Stimulated activated naive B cell treated with anti-CD40 and anti-IgM and Interleukin-4, amounts not matched to agents 10 μg/mL and 1 μg/mL and 100 μg/mL, for 72 hours (primary cell): ENCODE results near the gene CD82.

ENCODE experiments used
- ATAC-seq, 2 donors: fragments of 150-1000 bp; cut with Tn5 transposase; replicated peaks; 2 replicates each; pipeline ENCODE4 v1.10.0; 2021; ENCODE audit warnings: moderate library complexity in 1 of 2
- DNase-seq: peaks from one replicate; pipeline ENCODE4 v3.0.0; 2021
- H3K27ac Mint-ChIP-seq: one replicate; pipeline ENCODE4 v1.8.0; 2022; ENCODE audit warnings: mild to moderate bottlenecking, mixed read lengths
- H3K27me3 Mint-ChIP-seq, 2 donors: one replicate each; pipeline ENCODE4 v1.8.0; 2022; ENCODE audit warnings: mixed read lengths in 2 of 2
- H3K36me3 Mint-ChIP-seq, 2 donors: one replicate each; pipeline ENCODE4 v1.8.0; 2022; ENCODE audit warnings: mixed read lengths in 2 of 2, mild to moderate bottlenecking in 1 of 2
- H3K4me1 Mint-ChIP-seq, 2 donors: one replicate each; pipeline ENCODE4 v1.8.0; 2022; ENCODE audit warnings: mixed read lengths in 2 of 2, mild to moderate bottlenecking in 1 of 2
- H3K4me3 Mint-ChIP-seq, 2 donors: one replicate each; pipeline ENCODE4 v1.8.0; 2022; ENCODE audit warnings: mild to moderate bottlenecking in 2 of 2, mixed read lengths in 2 of 2, moderate library complexity in 1 of 2
- H3K9me3 Mint-ChIP-seq, 2 donors: one replicate each; pipeline ENCODE4 v1.8.0; 2022; ENCODE audit warnings: mixed read lengths in 2 of 2, mild to moderate bottlenecking in 1 of 2

CD82 gene

DNA sequence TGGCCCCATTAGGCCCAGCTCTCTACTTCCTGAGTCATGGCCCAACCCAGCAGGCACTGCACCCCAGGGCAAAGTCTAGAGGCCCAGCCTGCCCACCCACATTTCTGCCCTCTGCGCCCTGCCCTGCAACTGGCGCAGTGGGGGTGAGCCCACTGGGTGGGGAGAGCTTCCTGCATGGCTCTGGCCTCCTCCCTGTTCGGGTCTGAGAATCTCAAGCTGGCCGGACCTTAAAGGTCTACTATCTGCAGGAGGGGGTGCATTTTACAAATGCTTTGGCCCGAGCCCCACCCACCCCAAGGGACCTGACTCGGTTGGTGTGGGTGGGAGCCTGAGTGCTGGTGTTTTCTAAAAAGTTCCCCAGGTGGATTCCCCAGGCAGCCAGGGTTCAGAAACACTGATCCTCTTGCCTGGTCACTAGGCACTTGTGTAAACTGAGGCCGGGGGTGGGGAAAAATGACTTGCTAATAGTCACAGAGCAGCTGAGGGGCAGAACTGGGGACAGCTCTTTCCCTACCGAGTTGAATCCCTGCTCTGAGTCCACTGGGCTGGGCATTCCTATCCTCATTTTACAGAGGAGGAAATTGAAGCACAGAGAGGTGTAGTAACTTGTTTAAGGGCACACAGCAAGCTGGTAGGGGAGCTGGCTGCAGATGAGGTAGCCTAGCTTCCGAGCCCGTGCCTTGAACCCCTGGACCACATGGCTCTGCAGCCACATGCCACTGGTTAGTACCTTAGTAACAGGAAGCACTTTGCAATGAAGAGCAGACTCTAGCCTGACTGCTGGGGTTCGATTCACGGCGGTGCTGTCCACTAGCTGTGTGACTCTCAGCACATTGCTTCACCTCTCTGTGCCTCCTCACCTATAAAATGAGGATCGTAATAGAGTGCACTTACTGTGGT, 36.3 kb downstream of the CD82 start:
- peak overlapping the region; percentile 72 to 76 for H3K4me3 Mint-ChIP-seq
- no peaks in the 10 kb centered on the region for H3K27me3 Mint-ChIP-seq
- H3K27ac Mint-ChIP-seq, result peak overlapping the region; percentile 98
- ATAC-seq, result peak; percentile 73 to 77
- H3K4me1 Mint-ChIP-seq, result peaks cover 75 to 100% of the 10 kb centered on the region in 2 donors
- peaks cover 53 to 79% of the 10 kb centered on the region in 2 donors for H3K36me3 Mint-ChIP-seq
- no peaks in the 10 kb centered on the region for H3K9me3 Mint-ChIP-seq
- peak; percentile 83 for DNase-seq

DNA sequence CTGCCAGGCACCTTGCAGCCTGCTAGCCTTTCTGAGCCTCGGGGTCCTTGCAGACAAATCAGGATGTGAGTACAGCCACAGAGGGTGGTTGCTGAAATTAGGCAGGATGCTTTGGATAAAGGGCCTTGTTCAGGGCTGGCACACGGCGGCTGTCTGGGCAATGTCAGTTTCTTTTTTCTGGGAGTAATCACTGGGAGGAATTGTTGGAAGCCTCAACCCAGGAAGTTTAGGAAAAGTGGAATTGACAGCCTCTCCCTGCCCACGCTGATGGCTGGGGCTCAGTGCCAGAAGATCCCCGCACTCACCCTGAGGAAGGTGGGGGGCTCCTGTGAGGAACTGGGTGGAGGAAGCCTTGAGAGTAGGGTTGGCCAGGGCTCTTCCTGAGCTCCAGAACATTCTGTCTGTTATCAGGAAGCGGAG, 37.4 kb downstream of the CD82 start:
- Mint-ChIP-seq H3K9me3 (no peaks in the 10 kb centered on the region), H3K4me1 (peaks cover 74 to 100% of the 10 kb centered on the region in 2 donors), H3K4me3 (no peak overlapping the region), H3K36me3 (peaks cover 58 to 85% of the 10 kb centered on the region in 2 donors), H3K27ac (peak overlapping the region; percentile 75), H3K27me3 (no peaks in the 10 kb centered on the region)
- ATAC-seq (no peak), DNase-seq (no peak)

DNA sequence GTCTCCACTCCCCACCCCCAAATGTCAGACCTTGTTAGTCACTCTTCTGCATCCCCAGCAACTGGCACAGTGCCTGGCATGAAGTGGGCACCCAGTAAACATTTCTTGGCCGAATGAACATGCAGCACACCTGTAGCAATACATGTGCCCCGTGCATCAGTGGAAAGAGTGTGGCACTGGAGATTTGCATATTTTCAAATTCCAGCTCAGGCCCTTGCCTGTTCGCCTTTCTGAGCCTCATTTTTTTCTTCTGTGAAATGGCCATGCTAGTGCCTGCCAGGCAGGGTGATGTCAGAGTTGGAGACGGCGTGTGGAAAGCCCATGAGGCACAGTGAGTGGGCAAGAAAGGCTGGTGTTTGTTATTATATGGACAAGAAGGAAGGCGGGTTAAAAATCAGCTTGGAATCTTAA, 38.7 kb downstream of the CD82 start:
- H3K4me1 Mint-ChIP-seq, result peaks cover 77 to 100% of the 10 kb centered on the region in 2 donors
- H3K36me3 Mint-ChIP-seq, result peaks cover 63 to 87% of the 10 kb centered on the region in 2 donors
- peak; percentile 29 for DNase-seq
- H3K27me3 Mint-ChIP-seq, result no peaks in the 10 kb centered on the region
- H3K27ac Mint-ChIP-seq, result peak overlapping the region; percentile 84
- H3K9me3 Mint-ChIP-seq, result no peaks in the 10 kb centered on the region
- no peak for ATAC-seq
- peak overlapping the region; percentile 16 to 29 for H3K4me3 Mint-ChIP-seq

DNA sequence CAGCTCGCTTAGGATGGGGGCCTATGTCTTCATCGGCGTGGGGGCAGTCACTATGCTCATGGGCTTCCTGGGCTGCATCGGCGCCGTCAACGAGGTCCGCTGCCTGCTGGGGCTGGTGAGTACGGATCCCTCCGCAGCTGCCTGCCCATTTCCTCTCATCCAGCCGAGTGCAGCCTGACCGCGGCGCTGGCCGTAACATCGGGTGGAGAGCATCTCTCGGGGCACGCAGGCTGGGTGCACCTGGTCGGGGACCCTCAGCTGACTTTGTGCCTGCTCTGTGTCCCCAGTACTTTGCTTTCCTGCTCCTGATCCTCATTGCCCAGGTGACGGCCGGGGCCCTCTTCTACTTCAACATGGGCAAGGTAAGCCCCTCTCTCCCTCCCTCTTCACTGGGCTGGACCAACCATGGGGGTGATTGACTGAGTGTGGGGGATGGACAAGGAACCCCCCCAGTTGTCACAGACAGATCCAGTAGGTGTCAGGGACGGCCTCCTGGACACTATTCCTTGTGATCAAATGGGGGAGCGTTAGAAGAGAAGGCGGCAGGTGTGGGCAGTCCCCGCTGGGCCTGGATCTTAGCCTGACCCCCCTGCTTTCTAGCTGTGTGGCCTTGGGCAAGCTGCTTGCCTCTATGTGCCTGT, 39.7 kb downstream of the CD82 start:
- Mint-ChIP-seq H3K27ac (peak overlapping the region; percentile 62), H3K9me3 (no peaks in the 10 kb centered on the region), H3K4me3 (peak overlapping the region in 1 of 2 donors; percentile 7), H3K27me3 (no peaks in the 10 kb centered on the region), H3K4me1 (peaks cover 80 to 100% of the 10 kb centered on the region in 2 donors), H3K36me3 (peaks cover 61 to 89% of the 10 kb centered on the region in 2 donors)
- DNase-seq (no peak), ATAC-seq (no peak)

DNA sequence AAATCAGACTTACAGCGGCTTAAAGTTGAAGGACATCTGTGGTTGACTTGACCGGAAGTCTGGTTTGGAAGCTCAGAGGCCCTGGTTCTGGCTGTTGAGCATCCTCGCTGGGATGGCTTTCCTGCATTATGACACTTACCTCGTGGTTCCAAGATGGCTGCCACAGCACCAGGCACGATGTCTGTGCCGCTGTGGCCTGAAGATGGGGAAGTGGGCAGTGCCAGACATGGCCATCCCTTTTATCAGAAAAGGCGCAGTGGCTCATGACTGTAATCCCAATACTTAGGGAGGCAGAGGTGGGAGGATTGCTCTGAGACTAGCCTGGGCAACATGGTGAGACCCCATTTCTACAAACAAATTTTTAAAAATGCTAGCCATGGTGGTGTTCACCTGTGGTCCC, 40.5 kb downstream of the CD82 start:
- DNase-seq (no peak), ATAC-seq (no peak)
- no peaks in the 10 kb centered on the region for H3K27me3 Mint-ChIP-seq
- H3K4me3 Mint-ChIP-seq, result no peak overlapping the region
- peaks cover 78 to 100% of the 10 kb centered on the region in 2 donors for H3K4me1 Mint-ChIP-seq
- H3K36me3 Mint-ChIP-seq, result peaks cover 59 to 87% of the 10 kb centered on the region in 2 donors
- peak overlapping the region; percentile 73 for H3K27ac Mint-ChIP-seq
- H3K9me3 Mint-ChIP-seq, result no peaks in the 10 kb centered on the region

DNA sequence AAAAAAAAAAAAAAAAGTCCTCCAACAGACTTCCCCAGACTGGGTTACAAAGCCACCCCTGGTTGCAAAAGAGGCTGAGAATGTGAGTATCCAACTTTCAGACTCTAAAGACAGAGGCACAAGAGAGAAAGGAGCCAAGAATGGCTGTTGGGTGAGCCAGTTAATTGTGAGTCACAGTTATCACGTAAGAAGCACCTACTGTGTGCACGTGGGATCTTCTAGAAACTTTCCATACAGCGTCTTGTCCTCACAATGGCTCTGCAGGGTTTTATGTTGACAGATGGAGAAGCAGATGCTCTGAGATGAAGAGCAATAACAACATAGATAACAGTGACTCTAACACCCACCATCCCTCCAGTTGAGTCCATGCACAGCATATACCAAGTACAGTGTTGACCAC, 41.0 kb downstream of the CD82 start:
- peaks cover 78 to 100% of the 10 kb centered on the region in 2 donors for H3K4me1 Mint-ChIP-seq

DNA sequence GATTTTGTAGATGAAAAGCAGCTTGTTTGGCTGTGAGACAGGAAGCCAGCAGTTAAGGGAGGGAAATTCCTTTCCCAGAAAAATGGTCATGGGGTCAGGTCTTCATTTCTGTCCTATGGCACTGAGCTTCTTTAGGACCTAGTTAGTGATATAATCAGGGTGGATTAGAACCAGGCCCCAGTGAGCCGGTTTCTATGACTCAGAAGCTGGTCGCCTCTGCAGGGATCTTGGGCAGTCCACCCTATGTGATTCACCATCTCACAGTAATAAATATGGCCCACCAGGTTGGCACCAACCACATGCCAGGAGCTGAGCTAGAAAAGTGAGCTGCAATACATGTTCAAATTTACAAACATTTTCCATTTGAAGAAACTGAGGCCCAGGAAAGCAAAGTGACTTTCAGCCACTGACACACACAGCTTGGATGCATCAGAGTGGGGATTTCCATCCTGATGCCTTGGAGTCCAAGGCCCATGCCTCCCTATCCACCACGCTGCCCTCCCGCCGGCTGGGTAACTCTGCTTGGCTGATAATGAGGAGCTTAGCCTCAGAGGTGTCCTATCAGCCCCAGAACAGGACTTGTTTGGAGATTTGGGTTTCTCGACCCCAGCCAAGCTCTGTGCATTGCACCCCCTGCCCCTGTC, 42.0 kb downstream of the CD82 start:
- Mint-ChIP-seq H3K4me3 (peak overlapping the region in 1 of 2 donors; percentile 10), H3K27me3 (no peaks in the 10 kb centered on the region), H3K27ac (peak overlapping the region; percentile 97), H3K9me3 (no peaks in the 10 kb centered on the region), H3K4me1 (peaks cover 79 to 100% of the 10 kb centered on the region in 2 donors), H3K36me3 (peaks cover 62 to 89% of the 10 kb centered on the region in 2 donors)
- DNase-seq (no peak), ATAC-seq (no peak)

More for the DNA sequence above, 41.0 kb downstream of the CD82 start:
- Mint-ChIP-seq H3K27me3 (no peaks in the 10 kb centered on the region), H3K9me3 (no peaks in the 10 kb centered on the region), H3K4me3 (no peak overlapping the region), H3K27ac (peak overlapping the region; percentile 97), H3K36me3 (peaks cover 57 to 86% of the 10 kb centered on the region in 2 donors)
- no peak for DNase-seq
- ATAC-seq, result no peak

DNA sequence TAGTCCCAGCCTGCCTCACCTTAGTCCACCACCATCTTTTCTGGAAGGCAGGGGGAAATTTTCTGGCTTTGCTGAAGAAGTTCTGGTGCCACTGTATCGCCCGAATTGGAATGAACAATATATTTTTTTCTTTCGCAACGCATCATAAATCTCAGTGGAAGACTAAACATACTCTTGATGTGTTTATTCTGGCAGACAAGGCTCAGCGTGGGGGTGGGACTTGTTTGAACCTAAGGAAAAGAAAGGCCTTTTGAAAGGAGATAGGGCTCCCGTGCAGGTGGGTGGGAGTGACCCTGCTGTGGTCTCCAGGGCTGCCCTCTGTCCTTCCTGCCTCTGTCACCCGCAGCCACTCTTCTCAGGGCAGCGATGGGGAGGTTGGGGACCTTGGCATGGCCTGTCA, 42.5 kb downstream of the CD82 start:
- Mint-ChIP-seq H3K4me3 (peak overlapping the region; percentile 69 to 70), H3K4me1 (peaks cover 76 to 100% of the 10 kb centered on the region in 2 donors), H3K9me3 (no peaks in the 10 kb centered on the region), H3K27ac (peak overlapping the region; percentile 97), H3K27me3 (no peaks in the 10 kb centered on the region), H3K36me3 (peaks cover 64 to 87% of the 10 kb centered on the region in 2 donors)
- ATAC-seq, result no peak
- no peak for DNase-seq

DNA sequence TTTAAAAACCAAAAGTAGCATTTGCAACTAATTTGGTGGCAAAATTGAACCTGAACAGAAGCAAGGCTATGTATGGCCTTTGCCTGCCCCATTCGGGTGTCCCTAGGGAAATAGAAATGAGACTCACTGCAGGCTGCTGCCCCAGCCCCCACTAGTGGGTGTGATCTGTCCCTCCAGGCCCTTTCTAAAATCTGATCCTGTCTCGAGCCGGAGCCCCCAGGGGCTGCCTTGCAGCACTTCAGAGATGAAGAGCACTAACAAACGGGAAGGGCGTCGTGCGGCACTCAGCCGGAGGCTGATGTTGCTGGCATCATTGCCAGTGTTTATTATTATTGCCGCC, 43.2 kb downstream of the CD82 start:
- Mint-ChIP-seq H3K4me3 (peak overlapping the region; percentile 69 to 70), H3K36me3 (peaks cover 69 to 92% of the 10 kb centered on the region in 2 donors), H3K9me3 (no peaks in the 10 kb centered on the region), H3K27me3 (no peaks in the 10 kb centered on the region), H3K4me1 (peaks cover 77 to 100% of the 10 kb centered on the region in 2 donors), H3K27ac (peak overlapping the region; percentile 97)
- ATAC-seq (peak; percentile 16 to 38), DNase-seq (peak; percentile 49)

DNA sequence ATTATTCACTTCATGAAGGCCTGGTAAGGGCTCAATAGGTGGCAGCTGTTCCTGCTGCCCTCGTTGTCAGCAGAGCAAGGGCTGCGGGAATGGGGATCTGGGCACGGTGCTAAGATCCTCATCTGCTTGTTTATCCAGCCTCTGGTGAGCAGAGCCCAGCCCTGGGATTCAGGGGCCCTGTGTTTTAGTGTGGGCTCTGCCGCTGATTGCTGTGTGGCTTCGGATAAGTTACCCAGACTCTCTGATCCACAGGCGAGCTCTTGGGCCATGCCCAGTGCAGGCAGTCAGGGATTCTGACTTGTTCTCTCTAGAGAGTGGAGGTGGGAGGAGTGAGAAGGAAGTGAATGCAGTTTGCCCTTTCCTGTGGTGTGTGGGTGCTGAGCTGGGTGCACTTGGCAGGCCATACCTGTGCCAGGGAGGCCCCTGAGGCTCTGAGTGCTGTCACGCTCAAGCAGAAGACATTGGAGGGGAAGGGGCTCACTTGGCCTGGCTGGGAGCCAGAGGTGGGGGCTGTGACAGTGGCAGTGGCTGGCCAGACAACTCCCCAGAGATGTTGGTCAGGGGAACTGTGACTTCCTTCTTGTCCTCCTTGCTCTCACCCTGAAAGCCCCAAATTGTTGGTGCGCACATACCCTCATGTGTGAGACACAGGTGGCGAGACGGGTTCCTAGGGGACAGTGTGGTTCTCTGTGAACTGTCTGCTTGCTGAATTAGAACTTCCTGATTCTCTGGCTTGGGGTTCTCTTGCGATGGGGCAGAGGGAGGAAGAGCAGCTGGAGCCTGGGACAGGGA, 43.7 kb downstream of the CD82 start:
- ATAC-seq (peak; percentile 78 to 79), DNase-seq (peak; percentile 94)
- Mint-ChIP-seq H3K4me1 (peaks cover 76 to 100% of the 10 kb centered on the region in 2 donors), H3K36me3 (peaks cover 69 to 92% of the 10 kb centered on the region in 2 donors), H3K4me3 (peak overlapping the region; percentile 70 to 73), H3K27me3 (no peaks in the 10 kb centered on the region), H3K27ac (peak overlapping the region; percentile 97), H3K9me3 (no peaks in the 10 kb centered on the region)

DNA sequence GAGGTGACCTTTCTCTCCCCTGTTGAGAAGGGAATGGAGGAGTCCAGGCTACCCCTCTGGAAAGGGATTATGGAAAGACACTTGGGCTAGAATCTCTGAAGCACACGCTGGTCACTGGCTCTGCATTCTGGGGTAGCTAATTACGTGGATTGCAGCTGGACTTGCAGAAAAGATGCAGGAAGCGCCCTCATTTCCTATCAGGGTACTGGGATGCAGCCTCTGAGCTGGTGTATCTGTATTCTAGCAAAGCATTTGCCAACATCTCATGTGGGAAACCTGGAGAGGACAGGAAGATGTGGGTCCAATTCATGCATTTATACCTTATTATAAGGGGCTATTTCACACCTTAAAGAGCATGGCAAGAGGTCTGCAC, 44.3 kb downstream of the CD82 start:
- Mint-ChIP-seq H3K27me3 (no peaks in the 10 kb centered on the region), H3K9me3 (no peaks in the 10 kb centered on the region), H3K4me1 (peaks cover 78 to 100% of the 10 kb centered on the region in 2 donors), H3K36me3 (peaks cover 70 to 92% of the 10 kb centered on the region in 2 donors), H3K27ac (peak overlapping the region; percentile 97), H3K4me3 (peak overlapping the region; percentile 70 to 73)
- ATAC-seq (no peak), DNase-seq (no peak)

DNA sequence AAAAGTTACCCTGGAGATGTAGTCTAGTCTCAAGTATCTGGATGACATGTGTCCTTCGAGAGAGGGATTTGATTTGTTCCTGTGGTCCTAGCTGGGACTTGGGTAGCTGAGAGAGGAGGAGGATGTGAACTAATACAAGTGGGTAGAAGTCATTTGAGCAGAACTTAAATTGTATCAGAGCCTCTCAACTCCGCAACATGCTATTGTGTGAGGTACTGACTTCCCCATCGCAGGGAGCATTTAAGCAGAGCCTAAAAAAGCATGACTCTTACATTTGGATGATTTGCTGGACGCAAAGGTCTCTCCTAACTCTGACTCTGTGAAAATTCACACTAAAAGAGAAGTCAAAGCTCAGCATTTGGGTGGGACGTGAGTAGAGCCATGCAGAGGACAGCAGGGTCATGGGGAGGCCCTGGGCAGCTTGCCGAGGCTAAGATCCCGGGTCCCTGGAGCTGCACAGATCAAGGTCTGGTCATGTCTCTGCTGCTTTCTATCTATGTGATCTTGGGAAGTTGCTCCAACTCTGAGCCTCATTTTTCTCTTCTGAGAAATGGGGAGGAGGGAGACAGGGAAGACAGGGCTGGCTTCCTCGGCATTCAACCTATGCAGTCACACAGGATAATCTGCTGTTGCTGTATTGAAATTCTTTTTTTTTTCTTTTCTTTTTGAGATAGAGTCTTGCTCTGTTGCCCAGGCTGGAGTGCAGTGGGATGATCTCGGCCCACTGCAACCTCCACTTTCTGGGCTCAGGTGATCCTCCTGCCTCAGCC, 44.9 kb downstream of the CD82 start:
- ATAC-seq (no peak), DNase-seq (no peak)
- Mint-ChIP-seq H3K36me3 (peaks cover 72 to 92% of the 10 kb centered on the region in 2 donors), H3K9me3 (no peaks in the 10 kb centered on the region), H3K4me3 (peak overlapping the region; percentile 40 to 73), H3K27ac (peak overlapping the region; percentile 97), H3K27me3 (no peaks in the 10 kb centered on the region), H3K4me1 (peaks cover 78 to 100% of the 10 kb centered on the region in 2 donors)

DNA sequence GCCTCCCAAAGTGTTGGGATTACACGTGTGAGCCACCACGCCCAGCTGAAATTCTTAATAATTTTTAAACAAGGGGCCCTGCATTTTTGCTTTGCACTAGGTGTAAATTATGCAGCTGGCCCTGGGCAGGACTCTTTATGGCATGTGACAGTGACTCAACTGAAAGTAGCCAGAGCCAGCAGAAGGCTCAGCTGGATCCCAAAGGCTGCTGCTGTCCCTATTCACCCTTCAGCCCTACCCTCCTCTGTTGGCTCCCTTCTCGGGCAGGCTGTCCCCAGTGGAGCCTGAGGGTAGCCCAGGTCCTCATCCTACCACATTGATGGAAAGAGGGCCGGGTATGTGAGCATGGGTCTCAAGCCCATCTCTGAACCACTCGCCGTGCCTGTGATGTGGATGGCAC, 45.6 kb downstream of the CD82 start:
- ATAC-seq (no peak), DNase-seq (no peak)
- Mint-ChIP-seq H3K36me3 (peaks cover 72 to 92% of the 10 kb centered on the region in 2 donors), H3K9me3 (no peaks in the 10 kb centered on the region), H3K4me3 (no peak overlapping the region), H3K27me3 (no peaks in the 10 kb centered on the region), H3K4me1 (peaks cover 85 to 100% of the 10 kb centered on the region in 2 donors), H3K27ac (peak overlapping the region; percentile 97)
